ENCODE measurements around the gene HAAO.
"Not testable (repeated sequence)": the region's sequence is repeated elsewhere in the genome, so short reads cannot be mapped to it uniquely, and the experiment has no call there.

The HAAO gene

DNA sequence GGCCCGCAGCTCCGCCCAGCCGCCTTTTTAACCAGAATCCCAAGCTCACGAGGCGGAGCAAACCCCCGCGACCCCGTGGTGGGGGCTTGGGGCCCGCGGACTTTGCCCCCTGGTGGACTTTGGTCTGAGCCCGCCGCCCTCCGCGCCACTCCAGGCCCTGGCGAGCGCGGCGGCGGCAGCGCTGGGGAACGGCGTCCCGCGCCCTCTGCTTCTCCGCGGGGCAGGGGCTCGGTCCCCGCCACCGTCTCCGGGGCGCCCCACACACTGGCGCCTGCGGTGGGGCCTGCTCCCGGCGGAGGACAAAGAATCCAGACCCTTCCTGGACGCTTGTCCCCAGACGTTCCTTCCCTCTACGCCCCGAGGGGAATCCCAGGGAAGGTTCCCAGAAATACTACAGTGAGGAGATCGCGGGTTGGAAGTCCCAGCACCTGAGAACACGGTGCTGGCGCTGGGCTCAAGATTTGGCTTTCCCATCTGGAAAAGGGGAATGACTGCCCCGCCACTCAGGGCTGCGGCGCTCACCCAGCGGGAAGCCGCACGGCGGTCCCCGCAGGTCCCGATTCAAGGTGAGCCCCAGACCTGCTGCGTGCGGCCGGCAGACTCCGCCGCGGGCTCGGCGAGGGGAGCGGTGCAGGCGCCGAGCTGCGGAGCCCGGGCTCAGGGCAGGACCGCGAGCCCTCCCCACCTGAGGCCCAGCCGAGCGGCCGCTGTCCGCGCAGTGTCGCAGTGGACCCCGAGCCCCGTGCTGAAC is at the start of gene HAAO:
HAAO (minus strand) TSS at position 1 of the 751 bp plus-strand sequence. CDS start 47 bp downstream, outside the sequence.
- no peak for DNase-seq (ENCODE audit: low read depth)

DNA sequence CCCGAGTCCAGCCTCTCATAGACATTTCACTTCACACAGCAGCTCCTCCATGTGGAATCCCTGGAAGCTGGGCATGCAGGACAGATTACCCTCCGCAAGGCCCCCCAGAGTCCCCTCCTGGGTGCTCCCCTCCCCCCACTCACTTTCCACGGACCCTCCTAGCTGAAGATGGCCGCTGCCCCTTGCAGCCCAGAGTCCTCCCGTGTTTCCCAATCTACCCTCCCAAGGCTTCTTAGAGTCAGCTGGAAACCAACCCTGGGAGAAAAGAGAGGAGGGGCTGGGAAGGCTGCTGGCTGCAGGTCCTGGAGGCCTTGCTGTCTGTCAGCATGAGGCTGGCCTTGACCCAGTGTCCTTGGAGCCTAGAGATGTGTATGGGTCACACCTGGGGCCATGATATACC is 49.0 kb upstream of the HAAO start:
- no peak for DNase-seq (ENCODE audit: low read depth)

DNA sequence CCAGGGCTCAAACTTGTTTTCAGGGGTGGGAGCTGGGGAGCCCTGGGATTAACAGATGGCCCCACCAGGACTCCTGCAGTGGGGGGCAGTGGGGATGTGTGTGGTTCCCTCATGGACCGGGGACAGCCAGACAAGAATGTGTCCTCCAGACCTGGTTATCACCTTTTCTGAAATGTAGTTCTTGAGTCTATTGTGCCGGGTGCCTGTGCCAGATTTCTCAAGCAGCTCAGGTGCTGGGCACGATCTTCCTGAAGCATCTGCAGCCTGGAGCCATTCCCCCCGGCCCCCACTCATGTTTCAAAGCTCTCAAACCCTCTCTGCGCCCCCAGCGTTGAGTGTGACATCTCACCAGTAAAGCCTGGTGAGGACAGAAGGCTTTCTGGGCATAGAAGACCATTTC is 48.4 kb upstream of the HAAO start:
- no peak for DNase-seq (ENCODE audit: low read depth)

DNA sequence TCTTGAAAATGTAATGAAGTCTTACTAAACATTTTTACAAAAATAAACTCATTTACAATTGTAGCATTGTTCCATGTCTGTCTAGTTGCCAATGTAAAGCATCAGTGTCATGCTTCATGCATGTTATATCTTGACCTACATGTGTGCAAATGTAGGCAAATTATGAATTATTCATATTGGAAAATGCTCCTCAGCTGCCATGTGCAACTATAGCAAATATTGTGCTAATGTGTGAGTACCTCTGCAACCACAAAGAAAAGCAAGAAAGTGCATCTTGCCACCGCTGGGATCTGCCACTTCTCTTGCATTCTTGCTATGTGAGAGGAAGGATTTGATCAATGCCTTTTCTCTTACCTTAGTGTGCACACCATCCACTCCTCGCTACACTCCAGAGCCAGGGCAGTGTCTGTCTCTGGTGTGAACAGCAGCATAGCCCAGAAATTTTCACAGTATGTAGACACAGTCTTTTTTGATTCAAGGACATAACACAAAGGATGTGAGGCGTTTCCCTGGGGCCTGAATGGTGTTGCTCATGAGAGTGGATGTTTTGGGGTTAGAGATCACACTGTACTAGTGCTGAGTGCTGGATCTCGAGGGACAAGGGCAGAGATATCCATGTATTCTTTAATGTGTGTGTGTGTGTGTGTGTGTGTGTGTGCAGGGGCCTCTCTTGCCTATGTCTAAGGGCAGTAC is 47.6 kb upstream of the HAAO start:
- DNase-seq (ENCODE audit: low read depth) = no peak

DNA sequence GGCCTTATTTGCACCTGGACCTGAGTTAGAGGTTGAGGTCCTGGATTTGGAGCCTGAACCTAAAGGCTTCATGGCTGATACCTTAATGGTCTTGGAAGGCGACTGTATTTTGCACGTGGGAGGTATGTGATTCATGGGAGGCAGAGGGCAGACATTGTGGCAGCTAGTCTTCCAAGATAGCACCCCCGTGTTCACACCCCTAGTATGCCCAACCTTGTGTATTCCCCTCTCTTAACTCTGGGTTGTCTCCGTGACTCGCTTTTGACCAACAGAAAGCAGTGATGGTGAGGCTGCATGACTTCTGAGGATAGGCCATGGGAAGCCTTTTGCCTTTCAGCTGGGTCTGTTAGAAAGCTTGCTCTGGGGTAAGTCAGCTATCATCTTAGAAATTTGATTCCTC is 45.8 kb upstream of the HAAO start:
- no peak for DNase-seq (ENCODE audit: low read depth)

DNA sequence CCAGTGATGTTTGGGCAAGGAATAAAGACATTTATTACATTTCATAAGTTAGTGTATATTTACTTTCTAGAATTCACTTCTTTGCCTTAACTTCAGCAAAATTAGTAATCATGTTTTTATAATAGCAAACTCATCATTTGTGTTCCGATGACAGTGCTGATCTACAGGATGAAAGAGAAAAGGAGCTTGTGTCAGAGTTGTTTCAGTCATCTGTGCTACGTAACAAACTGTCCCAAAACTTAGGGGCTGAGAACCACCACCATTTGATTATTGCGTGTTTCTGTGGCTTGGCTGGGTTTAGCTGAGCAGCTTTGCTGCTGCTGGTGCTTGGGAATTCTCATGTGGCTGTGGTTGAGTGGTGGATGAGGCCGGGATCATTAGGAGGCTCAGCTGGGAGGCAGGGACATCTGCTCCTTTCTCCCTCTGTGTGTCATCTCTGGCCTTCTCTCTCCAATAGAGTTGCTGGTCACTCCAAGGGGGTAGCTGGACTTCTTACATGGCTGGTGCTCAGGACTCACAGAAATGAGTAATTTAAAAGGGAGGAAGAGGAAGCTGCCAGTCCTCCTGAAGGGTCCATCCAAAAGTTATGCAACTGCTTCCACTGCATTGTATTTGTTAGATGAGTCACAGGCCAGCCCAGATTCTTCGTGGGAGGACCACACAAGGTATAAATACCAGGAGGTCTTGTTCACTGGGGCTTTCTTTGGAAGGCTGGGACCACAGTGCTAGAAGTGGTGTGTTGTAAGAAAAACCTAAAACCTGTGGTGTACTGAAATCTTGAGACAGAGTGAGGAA is 43.4 kb upstream of the HAAO start:
- DNase-seq (ENCODE audit: low read depth) = peak; percentile 99

DNA sequence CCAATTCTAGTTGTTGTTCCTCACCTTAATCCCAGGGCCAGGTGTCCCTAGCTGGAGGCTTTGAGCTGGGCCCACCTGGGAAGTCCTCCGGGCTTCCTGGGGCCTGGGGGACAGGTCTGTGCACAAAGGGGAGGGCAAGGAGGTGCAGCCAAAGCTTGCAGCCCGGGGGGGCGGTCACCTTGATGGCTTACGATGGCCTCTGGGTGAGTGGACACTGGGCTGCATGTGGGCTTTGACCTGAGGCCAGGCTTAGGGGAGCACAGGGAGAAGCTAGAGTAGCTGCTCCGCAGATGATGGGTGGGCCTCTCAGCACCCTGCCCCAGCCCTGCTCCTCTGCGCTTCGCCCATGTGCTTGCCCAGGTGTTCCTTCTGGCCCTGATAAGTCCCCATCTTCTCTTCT is 41.8 kb upstream of the HAAO start:
- no peak for DNase-seq (ENCODE audit: low read depth)

DNA sequence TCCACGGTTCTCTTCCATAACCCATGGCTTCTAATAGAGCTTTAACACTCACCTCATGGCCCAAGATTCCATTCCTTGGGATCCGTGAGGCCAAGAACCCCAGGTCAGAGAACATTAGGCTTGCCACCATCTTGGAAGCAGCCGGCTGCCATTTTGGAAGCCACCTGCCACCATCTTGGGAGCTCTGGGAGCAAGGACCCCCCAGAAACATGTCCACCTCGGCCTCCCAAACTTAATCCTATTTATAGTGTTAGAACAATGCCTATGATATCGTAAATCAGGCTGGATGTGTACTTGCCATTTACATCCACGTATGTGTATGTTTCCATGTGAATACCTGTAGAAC is 39.9 kb upstream of the HAAO start:
- DNase-seq (ENCODE audit: low read depth) = no peak

DNA sequence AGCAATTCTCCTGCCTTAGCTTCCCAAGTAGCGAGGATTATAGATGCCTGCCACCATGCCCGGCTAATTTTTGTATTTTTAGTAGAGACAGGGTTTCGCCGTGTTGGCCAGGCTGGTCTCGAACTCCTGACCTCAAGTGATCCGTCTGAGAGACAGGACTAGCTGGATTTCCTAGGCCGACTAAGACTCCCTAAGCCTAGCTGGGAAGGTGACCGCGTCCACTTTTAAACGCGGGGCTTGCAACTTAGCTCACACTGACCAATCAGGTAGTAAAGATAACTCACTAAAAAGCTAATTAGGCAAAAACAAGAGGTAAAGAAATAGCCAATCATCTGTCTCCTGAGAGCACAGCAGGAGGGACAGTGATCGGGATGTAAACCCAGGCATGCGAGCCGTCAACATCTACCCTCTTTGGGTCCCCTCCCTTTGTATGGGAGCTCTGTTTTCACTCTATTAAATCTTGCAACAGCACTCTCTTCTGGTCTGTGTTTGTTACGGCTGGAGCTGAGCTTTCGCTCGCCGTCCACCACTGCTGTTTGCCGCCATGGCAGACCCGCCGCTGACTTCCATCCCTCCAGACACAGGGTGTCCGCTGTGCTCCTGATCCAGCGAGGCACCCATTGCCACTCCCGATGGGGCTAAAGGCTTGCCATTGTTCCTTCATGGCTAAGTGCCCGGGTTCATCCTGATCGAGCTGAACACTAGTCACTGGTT is 39.3 kb upstream of the HAAO start:
- not testable (repeated sequence) for DNase-seq (ENCODE audit: low read depth)

DNA sequence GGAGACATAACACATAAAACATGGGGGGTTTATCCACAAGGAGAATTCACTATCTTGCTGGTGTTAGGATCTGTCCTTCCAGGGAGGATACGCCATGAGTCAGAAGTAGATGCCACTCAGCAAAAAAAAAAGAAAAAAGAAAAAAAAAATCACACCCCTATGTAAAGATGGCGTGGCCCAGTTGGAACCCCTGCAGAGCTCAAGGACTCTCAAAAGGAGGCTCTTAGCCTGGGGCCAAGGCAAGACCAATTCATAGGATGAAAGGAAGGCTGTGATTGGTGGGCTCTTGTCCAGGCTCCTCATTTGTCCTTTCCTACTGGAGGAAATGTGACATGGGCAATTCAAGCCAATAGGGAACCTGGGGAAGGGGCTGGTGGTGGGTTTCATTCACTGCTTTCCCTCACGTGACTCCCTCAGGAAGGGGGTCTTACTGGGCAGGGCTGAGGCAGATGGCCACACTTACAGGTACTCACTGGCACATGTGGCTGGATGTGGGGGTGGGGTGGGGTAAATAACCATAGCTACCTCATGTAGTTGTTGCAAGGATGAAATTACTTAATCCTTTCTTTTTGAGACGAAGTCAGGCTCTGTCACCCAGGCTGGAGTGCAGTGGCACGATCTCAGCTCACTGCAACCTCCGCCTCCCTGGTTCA is 38.7 kb upstream of the HAAO start:
- DNase-seq (ENCODE audit: low read depth) = no peak

DNA sequence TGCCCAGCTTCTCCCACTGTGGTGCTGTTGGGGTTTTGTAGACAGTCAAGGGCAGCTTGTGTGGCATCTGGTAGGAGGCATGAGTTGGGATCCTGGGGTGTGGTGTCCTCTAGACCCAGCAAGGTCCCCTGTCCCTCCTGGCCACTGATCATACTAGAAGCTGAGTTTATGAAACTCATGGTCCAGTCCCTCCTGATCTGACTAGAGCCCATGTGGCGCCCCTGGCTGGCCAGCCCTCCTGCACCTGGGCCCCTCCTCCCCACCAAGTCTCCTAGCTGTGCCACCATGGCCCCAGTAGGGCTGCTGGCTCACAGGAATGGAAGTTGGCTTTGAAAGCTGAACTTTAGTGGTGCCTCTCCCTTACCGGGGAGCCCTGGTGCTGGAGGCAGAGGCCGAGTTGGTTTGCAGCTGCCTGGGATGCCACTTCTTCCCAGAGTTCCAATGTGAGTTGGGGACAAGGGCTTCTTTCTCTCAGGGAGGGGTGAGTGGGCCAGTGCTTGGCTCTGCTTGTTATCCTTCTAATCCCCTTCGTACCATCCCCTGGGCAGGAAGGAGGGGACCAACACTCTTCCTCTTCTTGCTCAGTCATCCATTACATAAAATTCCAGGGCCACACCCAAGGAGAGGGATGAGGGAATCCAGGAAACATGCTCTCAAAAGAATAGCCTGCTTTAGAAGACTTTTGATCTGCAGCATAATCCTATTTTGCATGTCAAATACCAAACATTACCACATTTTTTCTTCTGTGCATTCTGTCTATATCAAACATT is 37.5 kb upstream of the HAAO start:
- DNase-seq (ENCODE audit: low read depth) = no peak

DNA sequence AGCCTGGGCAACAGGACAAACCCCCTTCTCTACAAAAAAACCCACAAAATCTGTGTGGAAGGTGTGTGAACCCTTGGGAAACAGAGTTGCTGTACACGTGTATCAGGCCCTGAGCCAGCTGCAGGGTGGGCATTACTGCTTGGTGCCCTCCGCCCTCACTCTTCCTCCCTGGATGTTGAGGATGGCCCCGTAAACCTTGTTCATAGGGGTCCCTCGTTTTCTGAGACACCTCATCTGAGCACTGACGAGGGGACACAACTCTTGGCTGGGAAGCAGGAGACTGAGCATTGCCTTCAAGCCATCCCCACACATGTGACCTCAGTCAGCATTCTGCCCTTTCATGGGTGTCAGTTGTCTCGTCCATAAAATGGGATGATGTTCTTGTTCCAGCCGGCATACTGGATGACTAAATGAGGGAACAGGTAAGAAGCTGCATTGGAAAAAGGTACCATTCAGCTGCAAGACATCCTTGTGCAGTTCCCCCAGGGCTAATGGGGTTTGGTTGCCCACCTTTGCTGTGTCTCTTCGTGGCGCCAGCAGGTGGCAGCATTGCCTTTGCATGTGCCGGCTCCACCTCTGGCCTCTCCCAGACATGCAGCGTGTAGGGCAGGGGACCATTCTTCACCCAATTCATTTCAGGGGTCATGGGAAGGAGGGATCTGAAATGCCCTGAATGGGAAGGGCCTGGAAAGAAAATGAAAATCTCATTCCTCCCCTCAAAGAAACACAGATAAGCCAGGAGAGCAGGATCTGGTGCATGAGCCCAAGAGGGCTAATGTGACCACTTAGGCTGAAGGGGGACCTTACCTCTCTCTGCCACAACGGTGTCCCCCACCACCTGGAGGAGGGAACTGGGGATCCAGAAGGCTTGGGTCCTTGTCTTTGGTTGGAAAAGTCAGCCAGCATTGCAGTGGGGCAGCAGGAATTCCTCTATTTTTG is 36.4 kb upstream of the HAAO start:
- DNase-seq (ENCODE audit: low read depth) = peak; percentile 61

DNA sequence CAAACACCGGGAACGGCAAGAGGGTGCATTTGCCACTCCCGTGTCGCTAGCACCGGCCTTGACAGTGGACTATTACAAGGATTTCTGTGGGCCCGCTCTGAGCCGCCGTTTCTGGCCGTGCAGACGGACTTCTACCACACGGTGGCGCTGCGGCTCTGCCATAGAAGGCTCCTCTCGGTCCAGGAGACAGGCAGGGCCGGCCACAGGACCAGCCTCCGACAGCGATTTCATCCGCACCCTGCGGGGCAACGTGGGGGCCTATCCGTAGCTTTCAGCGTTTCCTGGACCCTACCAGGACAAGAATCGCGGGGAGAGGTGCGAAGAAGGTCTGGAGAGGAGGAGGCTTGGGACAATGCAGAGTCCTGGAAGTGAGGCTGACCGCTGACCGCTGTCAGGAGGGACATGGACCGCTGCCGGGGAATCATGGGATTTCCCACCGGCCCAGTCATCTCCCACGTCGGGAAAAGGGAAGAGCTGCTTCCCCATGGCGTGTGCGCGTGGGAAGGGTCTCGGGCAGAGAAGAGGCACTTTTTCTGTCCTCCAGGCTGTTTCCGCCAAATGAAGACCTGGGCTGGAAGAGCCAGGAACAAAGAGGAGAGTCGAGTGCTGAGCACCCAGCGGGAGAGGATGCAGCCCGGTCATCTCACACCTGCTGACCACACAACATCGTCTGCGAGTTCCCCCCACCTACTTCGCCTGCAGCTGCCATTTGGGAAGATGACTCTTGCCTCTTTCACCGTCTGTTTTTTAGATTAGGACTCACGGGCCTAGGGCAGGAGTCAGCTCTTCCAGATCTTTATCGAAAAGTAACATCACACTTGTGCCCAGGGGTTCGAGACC is 35.5 kb upstream of the HAAO start:
- DNase-seq (ENCODE audit: low read depth) = peak; percentile 75

DNA sequence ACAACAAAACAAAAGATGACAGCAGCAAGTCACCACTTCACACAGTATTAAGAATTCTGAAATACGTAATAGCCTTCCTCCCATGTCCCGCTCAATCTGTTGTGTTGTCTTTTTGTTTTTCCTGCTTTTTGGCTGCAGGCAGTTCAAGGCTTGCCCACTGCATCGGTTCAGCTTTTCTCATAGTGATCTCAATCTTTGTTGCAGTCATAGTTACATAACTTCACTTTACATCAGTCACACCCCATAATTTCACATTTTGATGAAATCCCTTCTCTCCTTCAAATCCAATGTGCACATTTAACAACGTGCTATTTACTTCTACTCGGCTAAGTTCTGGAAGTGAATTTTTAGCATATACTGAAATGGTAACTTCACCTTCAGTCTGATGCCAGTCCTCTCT is 33.8 kb upstream of the HAAO start:
- DNase-seq (ENCODE audit: low read depth) = no peak

DNA sequence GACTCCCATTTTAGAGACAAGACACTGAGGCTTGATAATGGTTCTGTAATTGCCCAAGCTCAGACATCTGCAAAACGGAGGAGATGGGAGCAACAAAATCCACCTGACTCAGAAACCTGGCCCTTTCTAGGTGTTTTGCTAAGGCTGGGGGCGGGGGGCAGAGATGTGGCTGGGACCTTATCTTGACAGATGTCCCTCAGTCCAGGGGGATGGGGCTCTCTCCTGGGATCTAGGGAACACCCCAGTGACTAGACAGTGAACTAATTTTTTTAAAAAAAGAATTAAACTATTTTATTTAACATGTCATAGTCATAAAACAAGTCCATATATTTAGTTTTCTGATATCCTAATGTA is 32.0 kb upstream of the HAAO start:
- no peak for DNase-seq (ENCODE audit: low read depth)

DNA sequence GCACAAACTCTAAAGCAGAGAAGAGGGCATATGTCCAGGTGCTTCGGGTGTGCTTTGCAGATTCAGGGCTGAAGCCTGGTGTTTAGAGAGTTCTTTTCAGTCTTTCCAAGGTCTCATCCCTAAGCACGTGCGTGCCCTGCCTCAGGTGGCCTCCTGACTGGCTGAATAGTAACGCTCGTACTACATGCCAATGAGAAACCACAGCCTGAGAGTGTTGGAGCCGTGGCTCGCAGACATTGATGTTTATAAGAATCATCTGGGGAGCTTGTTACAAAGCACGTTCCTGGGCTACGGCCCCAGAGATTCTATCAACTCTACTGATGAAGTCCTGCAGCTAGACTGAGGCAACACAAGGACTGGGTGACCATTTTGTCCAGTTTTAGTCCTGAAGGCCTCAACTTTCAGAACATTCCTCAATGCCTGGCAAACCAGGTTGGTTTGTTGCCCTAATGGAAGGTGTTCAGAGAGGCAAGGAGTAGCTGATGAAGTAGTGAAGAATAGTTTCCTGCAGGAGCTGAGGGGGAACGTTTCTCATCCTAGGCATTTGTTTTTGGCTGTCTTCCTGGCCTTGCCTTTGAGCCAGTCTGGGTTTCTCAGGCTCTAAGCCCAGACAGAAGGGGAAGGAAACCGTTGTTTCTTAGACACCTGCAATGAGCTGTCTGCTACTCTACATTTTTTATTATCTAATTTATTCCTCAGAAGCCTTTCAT is 31.5 kb upstream of the HAAO start:
- no peak for DNase-seq (ENCODE audit: low read depth)

DNA sequence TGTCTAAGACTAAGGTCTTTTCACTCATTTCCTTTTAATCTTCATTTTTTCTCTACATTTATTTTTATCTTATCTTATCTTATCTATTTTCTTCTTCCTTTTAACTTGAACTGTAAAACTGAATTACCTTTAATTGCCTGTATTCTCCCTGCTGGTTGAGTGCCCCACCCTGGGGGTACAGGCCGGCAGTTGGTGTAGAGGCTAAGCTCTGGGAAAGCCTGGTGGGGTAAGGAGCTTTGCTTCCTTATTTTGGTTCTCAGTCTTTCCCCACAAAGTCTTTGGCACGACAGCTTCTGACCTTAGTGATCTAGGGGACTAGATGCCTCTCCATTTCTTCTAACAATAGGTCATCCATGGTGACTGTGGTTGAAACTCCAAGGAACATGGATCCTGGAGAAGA is 26.8 kb upstream of the HAAO start:
- DNase-seq (ENCODE audit: low read depth) = no peak

DNA sequence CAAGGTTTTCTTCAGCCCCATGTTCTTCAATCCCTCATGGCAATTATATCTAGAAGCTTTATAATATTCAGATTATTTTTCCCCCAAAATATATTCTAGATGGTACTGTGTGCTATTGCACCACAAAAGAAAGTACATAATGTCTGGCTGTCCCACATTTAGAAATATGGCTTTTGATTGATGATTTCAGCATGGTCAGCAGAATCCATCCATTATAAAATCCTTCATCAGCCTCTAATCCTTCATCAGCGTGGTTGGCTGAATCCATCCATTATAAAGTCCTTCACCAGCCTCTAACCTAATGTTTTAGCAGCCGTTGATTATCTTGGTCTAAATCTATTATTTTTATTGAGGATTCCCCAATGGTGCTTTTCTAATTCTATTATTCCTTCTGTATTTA is 23.3 kb upstream of the HAAO start:
- no peak for DNase-seq (ENCODE audit: low read depth)

DNA sequence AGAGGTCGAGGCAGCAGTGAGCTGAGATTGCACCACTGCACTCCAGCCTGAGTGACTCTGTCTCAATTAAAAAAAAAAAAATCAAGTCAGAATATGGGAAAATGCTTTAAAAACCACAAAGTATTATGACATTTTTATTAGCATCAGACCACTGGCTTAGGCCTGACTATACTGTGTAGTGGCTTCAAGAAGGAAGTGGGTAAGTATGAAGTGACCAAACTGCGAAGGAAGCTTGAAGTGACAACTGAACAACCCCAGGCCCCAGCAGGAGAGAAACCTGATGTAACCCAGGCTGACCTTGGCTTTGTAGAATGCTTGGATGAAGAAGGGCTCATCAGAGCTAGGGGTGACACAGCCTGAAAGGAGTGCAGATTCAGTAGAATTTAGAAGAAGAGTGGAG is 21.4 kb upstream of the HAAO start:
- no peak for DNase-seq (ENCODE audit: low read depth)

Measured in iris pigment epithelial cell (primary cell).